PC-3 (cell line): Measurements from ENCODE around the gene GGCX. TPM values are rescaled to one million over a fixed set of nuclear protein-coding genes. Genes with fewer than 3 reads are reported as not detected.

Experiments
- ATAC-seq: fragments of 200-7000 bp; cut with Tn5 transposase; 2 replicates; pipeline ENCODE4 v1.9.1; 2020; ENCODE audit warnings: mild to moderate bottlenecking, moderate library complexity
- BruUV-seq: library from RNA; stranded (reverse); fragments of 400-500 nt; replicated peaks from 2 replicates; lab custom pipeline; 2021; lab: Mats Ljungman, UMichigan
- CTCF ChIA-PET: fragments of 300-600 bp; sonication (Branson Sonifier 250); formaldehyde crosslinking; loops from one replicate; lab custom pipeline; 2022; ENCODE audit warnings: antibody characterized with exemption; lab: Charles Lee
- POLR2A ChIA-PET: fragments of 300-600 bp; sonication (Branson Sonifier 250); formaldehyde crosslinking; loops from one replicate; lab custom pipeline; 2022; ENCODE audit warnings: antibody characterized with exemption; ENCODE audit not compliant: unreplicated experiment; lab: Charles Lee
- DNase-seq: peaks from one replicate; pipeline ENCODE4 v3.0.0-alpha.2; 2015
- H2AFZ ChIP-seq: fragments of 300-600 bp; sonication (generic); 2 replicates; pipeline ENCODE4 v1.6.0; 2016; ENCODE audit warnings: antibody characterized with exemption, low read length
- H3F3A ChIP-seq: fragments of 300-600 bp; sonication (generic); one replicate; pipeline ENCODE4 v1.6.0; 2017; ENCODE audit warnings: antibody characterized with exemption, low read length, control low read depth, mild to moderate bottlenecking; ENCODE audit not compliant: unreplicated experiment
- H3K27ac ChIP-seq: fragments of 300-600 bp; sonication (generic); 2 replicates; pipeline ENCODE4 v1.5.1; 2016; ENCODE audit warnings: mild to moderate bottlenecking, low read length
- H3K27me3 ChIP-seq: fragments of 300-600 bp; sonication (generic); 2 replicates; pipeline ENCODE4 v1.6.1; 2016; ENCODE audit warnings: low read length, mixed read lengths
- H3K36me3 ChIP-seq: fragments of 300-600 bp; sonication (generic); 2 replicates; pipeline ENCODE4 v1.6.1; 2016; ENCODE audit warnings: low read depth, mixed run types, low read length, mixed read lengths
- H3K4me1 ChIP-seq: fragments of 300-600 bp; sonication (generic); 2 replicates; pipeline ENCODE4 v1.5.1; 2016; ENCODE audit warnings: low read length; ENCODE audit not compliant: insufficient read depth
- H3K4me2 ChIP-seq: fragments of 300-600 bp; sonication (generic); 2 replicates; pipeline ENCODE4 v1.6.0; 2016; ENCODE audit warnings: low read length
- H3K4me3 ChIP-seq: fragments of 300-600 bp; sonication (generic); 2 replicates; pipeline ENCODE4 v1.5.1; 2016; ENCODE audit warnings: mild to moderate bottlenecking, low read length, mixed read lengths
- H3K79me2 ChIP-seq: fragments of 300-600 bp; sonication (generic); 2 replicates; pipeline ENCODE4 v1.6.1; 2017; ENCODE audit warnings: low read length, mixed read lengths
- H3K9ac ChIP-seq: fragments of 300-600 bp; sonication (generic); 2 replicates; pipeline ENCODE4 v1.6.0; 2016; ENCODE audit warnings: mild to moderate bottlenecking, low read length
- H3K9me2 ChIP-seq: fragments of 300-600 bp; sonication (generic); replicated peaks from 2 replicates; pipeline ENCODE4 v1.6.1; 2016; ENCODE audit warnings: mixed run types, low read length, mixed read lengths
- H3K9me3 ChIP-seq: fragments of 300-600 bp; sonication (generic); 2 replicates; pipeline ENCODE4 v1.6.1; 2016; ENCODE audit warnings: low read length, mixed read lengths
- H4K20me1 ChIP-seq: fragments of 300-600 bp; sonication (generic); 2 replicates; pipeline ENCODE4 v1.6.1; 2016; ENCODE audit warnings: low read length, mixed read lengths
- EZH2 ChIP-seq: fragments of 300-600 bp; sonication (generic); IDR thresholded peaks from one replicate; pipeline ENCODE4 v1.6.1; 2017; ENCODE audit warnings: antibody characterized with exemption, mild to moderate bottlenecking, low read length; ENCODE audit not compliant: unreplicated experiment
- EZH2phosphoT487 ChIP-seq: fragments of 300-600 bp; sonication (generic); IDR thresholded peaks from 2 replicates; pipeline ENCODE4 v1.6.1; 2018; ENCODE audit warnings: mild to moderate bottlenecking, antibody characterized with exemption, low read length, borderline replicate concordance
- intact Hi-C: fragments of 100-400 bp; cut with micrococcal nuclease; formaldehyde crosslinking; loops from 2 replicates; pipeline ENCODE4 v1.9.0; 2023
- total RNA-seq: library from RNA; depleted of rRNA; stranded (reverse); fragments of >200 nt; gene quantifications from 2 replicates; pipeline ENCODE4 v1.2.3, GENCODE V29; 2014; rRNA removed
- TF ChIP-seq, protein P1 (sequence below): fragments of 300-600 bp; sonication (generic); conservative IDR thresholded peaks from 2 replicates; pipeline ENCODE4 v1.5.1; 2017; ENCODE audit warnings: antibody characterized with exemption, low read depth, mild to moderate bottlenecking, low read length

GGCX gene
- total RNA-seq, 1 experiment from 2014 or later, result 46.7 TPM

DNA sequence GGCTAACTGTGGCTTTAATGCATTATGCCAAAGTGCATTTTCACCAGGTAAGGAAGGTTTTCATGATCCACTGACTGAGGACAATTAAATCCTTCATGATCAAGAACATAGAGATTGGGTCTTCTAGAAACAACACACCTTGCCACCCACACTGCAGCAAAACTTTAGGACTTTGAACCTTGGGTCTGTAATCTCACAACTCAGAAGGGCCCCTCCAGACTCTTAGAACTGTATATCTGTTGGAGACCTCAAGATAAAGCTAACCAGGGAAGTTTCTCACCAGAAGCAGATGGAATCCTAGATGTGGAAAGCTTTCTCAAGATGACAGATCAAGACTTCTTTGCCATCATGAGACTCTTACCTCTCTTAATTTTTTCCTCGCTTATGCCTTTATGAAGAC, 64.9 kb downstream of the GGCX start:
- no TSS peak for BruUV-seq
- no peak overlapping the region for H3K4me2 ChIP-seq
- no peaks in the 10 kb centered on the region for H4K20me1 ChIP-seq
- ChIA-PET CTCF (interaction anchor here (0.5 kb wide), 1 partner anchor 52 kb away, joined by 3 read pairs; no protein-coding TSS in a partner anchor), POLR2A (no interaction called here)
- H3K27me3 ChIP-seq, result no peaks in the 10 kb centered on the region
- H3F3A ChIP-seq, result no peaks in the 10 kb centered on the region
- H3K4me3 ChIP-seq, result no peak overlapping the region
- H3K9ac ChIP-seq, result no peak overlapping the region
- TF ChIP-seq, protein P1, sequence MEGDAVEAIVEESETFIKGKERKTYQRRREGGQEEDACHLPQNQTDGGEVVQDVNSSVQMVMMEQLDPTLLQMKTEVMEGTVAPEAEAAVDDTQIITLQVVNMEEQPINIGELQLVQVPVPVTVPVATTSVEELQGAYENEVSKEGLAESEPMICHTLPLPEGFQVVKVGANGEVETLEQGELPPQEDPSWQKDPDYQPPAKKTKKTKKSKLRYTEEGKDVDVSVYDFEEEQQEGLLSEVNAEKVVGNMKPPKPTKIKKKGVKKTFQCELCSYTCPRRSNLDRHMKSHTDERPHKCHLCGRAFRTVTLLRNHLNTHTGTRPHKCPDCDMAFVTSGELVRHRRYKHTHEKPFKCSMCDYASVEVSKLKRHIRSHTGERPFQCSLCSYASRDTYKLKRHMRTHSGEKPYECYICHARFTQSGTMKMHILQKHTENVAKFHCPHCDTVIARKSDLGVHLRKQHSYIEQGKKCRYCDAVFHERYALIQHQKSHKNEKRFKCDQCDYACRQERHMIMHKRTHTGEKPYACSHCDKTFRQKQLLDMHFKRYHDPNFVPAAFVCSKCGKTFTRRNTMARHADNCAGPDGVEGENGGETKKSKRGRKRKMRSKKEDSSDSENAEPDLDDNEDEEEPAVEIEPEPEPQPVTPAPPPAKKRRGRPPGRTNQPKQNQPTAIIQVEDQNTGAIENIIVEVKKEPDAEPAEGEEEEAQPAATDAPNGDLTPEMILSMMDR, result no peak
- TF ChIP-seq EZH2 (no peak), EZH2phosphoT487 (no peak)
- ATAC-seq (no peak), DNase-seq (no peak)
- no peaks in the 10 kb centered on the region for H3K9me2 ChIP-seq
- H2AFZ ChIP-seq, result no peak overlapping the region
- intact Hi-C loops, result loop anchor here (5.0 kb wide), 1 partner anchor 59 kb away; no protein-coding TSS in a partner anchor
- no peak overlapping the region for H3K27ac ChIP-seq
- no peaks in the 10 kb centered on the region for H3K79me2 ChIP-seq
- H3K9me3 ChIP-seq, result no peaks in the 10 kb centered on the region
- no peaks in the 10 kb centered on the region for H3K36me3 ChIP-seq
- H3K4me1 ChIP-seq, result peaks cover 21% of the 10 kb centered on the region

Other genes with a start within 250 kb of the GGCX start
- 48.9 and 67.3 TPM in 2 replicates for gene TGOLN2, start 233.5 kb downstream of the GGCX start, total RNA-seq
- gene RETSAT, start 207.0 kb downstream of the GGCX start, total RNA-seq, result 39.1 and 50.8 TPM in 2 replicates
- 16.7 and 19.0 TPM in 2 replicates for gene ELMOD3, start 206.7 kb downstream of the GGCX start, total RNA-seq
- gene CAPG, start 151.1 kb downstream of the GGCX start, total RNA-seq, result 221 and 260 TPM in 2 replicates
- 0.12 TPM in 1 of 2 replicates, not detected in the other for gene SH2D6, start 142.8 kb downstream of the GGCX start, total RNA-seq
- 304 and 309 TPM in 2 replicates for gene MAT2A, start 22.3 kb downstream of the GGCX start, total RNA-seq
- 141 and 142 TPM in 2 replicates for gene VAMP8, start 16.1 kb upstream of the GGCX start, total RNA-seq
- gene VAMP5, start 22.9 kb upstream of the GGCX start, total RNA-seq, result 0.40 TPM in 1 of 2 replicates, not detected in the other
- 170 and 225 TPM in 2 replicates for gene RNF181, start 34.3 kb upstream of the GGCX start, total RNA-seq
- 3.9 and 4.9 TPM in 2 replicates for gene TMEM150A, start 41.2 kb upstream of the GGCX start, total RNA-seq
- gene C2orf68, start 50.6 kb upstream of the GGCX start, total RNA-seq, result 26.6 and 27.6 TPM in 2 replicates
- gene USP39, start 54.7 kb upstream of the GGCX start, total RNA-seq, result 179 and 278 TPM in 2 replicates
- not detected in 2 replicates for gene SFTPB, start 106.7 kb upstream of the GGCX start, total RNA-seq
- not detected in 2 replicates for gene GNLY, start 132.9 kb upstream of the GGCX start, total RNA-seq
- 0.04 TPM in 1 of 2 replicates, not detected in the other for gene ATOH8, start 192.5 kb upstream of the GGCX start, total RNA-seq